ENCODE results near the gene CIDEB. TPM values are rescaled to one million over a fixed set of nuclear protein-coding genes. Genes with fewer than 3 reads are reported as not detected.

Gene CIDEB
- total RNA-seq, 2 experiments from 2014 or later = 24.5 to 44.2 TPM

GRCh38 chr14:24315243-24315806 lies 7.5 kb upstream of the CIDEB start:
- no peaks in the 10 kb centered on the region for H3K9me3 Mint-ChIP-seq (ENCODE audit: low read depth)
- peaks cover 11% of the 10 kb centered on the region for H3K27me3 Mint-ChIP-seq
- no peak overlapping the region for H3K27ac Mint-ChIP-seq
- H3K36me3 Mint-ChIP-seq = peaks cover 18% of the 10 kb centered on the region
- DNase-seq (no peak), ATAC-seq (no peak)
- no peak overlapping the region for H3K4me3 Mint-ChIP-seq
- CTCF ChIA-PET = no interaction called here
- peaks cover 54% of the 10 kb centered on the region for H3K4me1 Mint-ChIP-seq

GRCh38 chr14:24314377-24315193 lies 6.8 kb upstream of the CIDEB start:
- Mint-ChIP-seq H3K4me1 (peaks cover 62% of the 10 kb centered on the region), H3K36me3 (peaks cover 18% of the 10 kb centered on the region), H3K27me3 (peaks cover 5% of the 10 kb centered on the region), H3K4me3 (peak overlapping the region; percentile 34), H3K27ac (peak overlapping the region; percentile 87), H3K9me3 (ENCODE audit: low read depth) (no peaks in the 10 kb centered on the region)
- CTCF ChIA-PET = interaction anchor here (1.3 to 20.8 kb wide), 6 partner anchors 9 to 116 kb away, joined by 3 to 541 read pairs (median 134); partner anchors contain the start of genes ADCY4, CBLN3, DHRS1 and GMPR2
- DNase-seq (no peak), ATAC-seq (no peak)

GRCh38 chr14:24313913-24314312 lies 6.1 kb upstream of the CIDEB start:
- no peak for DNase-seq
- Mint-ChIP-seq H3K4me1 (peaks cover 68% of the 10 kb centered on the region), H3K9me3 (ENCODE audit: low read depth) (no peaks in the 10 kb centered on the region), H3K4me3 (peak overlapping the region; percentile 34), H3K27me3 (no peaks in the 10 kb centered on the region), H3K36me3 (peaks cover 21% of the 10 kb centered on the region), H3K27ac (peak overlapping the region; percentile 87)
- no peak for ATAC-seq
- CTCF ChIA-PET = interaction anchor here (1.1 to 20.8 kb wide), 8 partner anchors 10 to 205 kb away, joined by 3 to 541 read pairs (median 99); partner anchors contain the start of genes ADCY4, CBLN3, DHRS1 and GMPR2

GRCh38 chr14:24312736-24313507 lies 5.1 kb upstream of the CIDEB start:
- CTCF ChIA-PET = interaction anchor here (1.0 to 20.8 kb wide), 12 partner anchors 11 to 204 kb away, joined by 3 to 541 read pairs (median 28); partner anchors contain the start of genes ADCY4, CBLN3, DHRS1 and GMPR2
- H3K4me3 Mint-ChIP-seq = peak overlapping the region; percentile 75
- H3K27ac Mint-ChIP-seq = peak overlapping the region; percentile 87
- DNase-seq (peak; percentile 79), ATAC-seq (no peak)
- peaks cover 24% of the 10 kb centered on the region for H3K36me3 Mint-ChIP-seq
- no peaks in the 10 kb centered on the region for H3K9me3 Mint-ChIP-seq (ENCODE audit: low read depth)
- no peaks in the 10 kb centered on the region for H3K27me3 Mint-ChIP-seq
- peaks cover 76% of the 10 kb centered on the region for H3K4me1 Mint-ChIP-seq

GRCh38 chr14:24311837-24312615 lies 4.2 kb upstream of the CIDEB start:
- Mint-ChIP-seq H3K27me3 (no peaks in the 10 kb centered on the region), H3K4me1 (peaks cover 77% of the 10 kb centered on the region), H3K36me3 (peaks cover 26% of the 10 kb centered on the region), H3K9me3 (ENCODE audit: low read depth) (no peaks in the 10 kb centered on the region), H3K27ac (peak overlapping the region; percentile 87), H3K4me3 (peak overlapping the region; percentile 75)
- no peak for ATAC-seq
- CTCF ChIA-PET = interaction anchor here (1.0 to 20.8 kb wide), 13 partner anchors 12 to 124 kb away, joined by 3 to 541 read pairs (median 19); partner anchors contain the start of genes ADCY4, CBLN3, CHMP4A and DHRS1
- no peak for DNase-seq

GRCh38 chr14:24310646-24311604 lies 3.1 kb upstream of the CIDEB start, which contains the start of gene LTB4R:
TSS of gene LTB4R (plus strand) at chr14:24311502. CDS start at chr14:24315652, 4,150 bp downstream.
- Mint-ChIP-seq H3K4me3 (peak within 1 kb of the TSS; percentile 75), H3K9me3 (ENCODE audit: low read depth) (no peaks in the 10 kb centered on the region), H3K27me3 (no peaks in the 10 kb centered on the region), H3K27ac (peak within 1 kb of the TSS; percentile 87), H3K36me3 (peaks cover 31% of the 10 kb centered on the region), H3K4me1 (peaks cover 72% of the 10 kb centered on the region)
- ATAC-seq = peak; percentile 90
- DNase-seq = peak; percentile 80
- CTCF ChIA-PET = interaction anchor here (0.7 to 20.8 kb wide), 18 partner anchors 12 to 196 kb away, joined by 3 to 541 read pairs (median 12); partner anchors contain the start of genes ADCY4, CBLN3, CHMP4A and DCAF11

GRCh38 chr14:24310265-24310645 lies 2.5 kb upstream of the CIDEB start:
- peaks cover 34% of the 10 kb centered on the region for H3K36me3 Mint-ChIP-seq

GRCh38 chr14:24309538-24310264 lies 1.9 kb upstream of the CIDEB start, which contains the start of gene LTB4R2:
TSS of gene LTB4R2 (plus strand) at chr14:24310140. CDS start at chr14:24310665, 525 bp downstream.
- Mint-ChIP-seq H3K27ac (peak within 1 kb of the TSS; percentile 80), H3K4me1 (peaks cover 62% of the 10 kb centered on the region), H3K27me3 (no peaks in the 10 kb centered on the region), H3K36me3 (peaks cover 39% of the 10 kb centered on the region), H3K9me3 (ENCODE audit: low read depth) (no peaks in the 10 kb centered on the region), H3K4me3 (peak within 1 kb of the TSS; percentile 75)
- ATAC-seq (no peak), DNase-seq (no peak)
- CTCF ChIA-PET = interaction anchor here (1.5 to 20.8 kb wide), 14 partner anchors 11 to 195 kb away, joined by 4 to 541 read pairs (median 24); partner anchors contain the start of genes ADCY4, CBLN3, CHMP4A and DCAF11

More at GRCh38 chr14:24310265-24310645, 2.5 kb upstream of the CIDEB start:
- H3K9me3 Mint-ChIP-seq (ENCODE audit: low read depth) = no peaks in the 10 kb centered on the region
- no peak for ATAC-seq
- no peak for DNase-seq
- H3K27ac Mint-ChIP-seq = peak overlapping the region; percentile 80
- CTCF ChIA-PET = interaction anchor here (0.7 to 20.8 kb wide), 17 partner anchors 11 to 195 kb away, joined by 3 to 541 read pairs (median 12); partner anchors contain the start of genes ADCY4, CBLN3, CHMP4A and DCAF11
- peaks cover 67% of the 10 kb centered on the region for H3K4me1 Mint-ChIP-seq
- no peaks in the 10 kb centered on the region for H3K27me3 Mint-ChIP-seq
- H3K4me3 Mint-ChIP-seq = peak overlapping the region; percentile 75

GRCh38 chr14:24308342-24309124 lies 756 bp upstream of the CIDEB start:
- Mint-ChIP-seq H3K4me1 (peaks cover 50% of the 10 kb centered on the region), H3K36me3 (peaks cover 37% of the 10 kb centered on the region), H3K9me3 (ENCODE audit: low read depth) (no peaks in the 10 kb centered on the region), H3K27ac (no peak overlapping the region), H3K27me3 (no peaks in the 10 kb centered on the region), H3K4me3 (no peak overlapping the region)
- DNase-seq = no peak
- ATAC-seq = no peak
- CTCF ChIA-PET = interaction anchor here (0.7 to 20.8 kb wide), 32 partner anchors 9 to 250 kb away, joined by 3 to 541 read pairs (median 6); partner anchors contain the start of genes ADCY4, CBLN3, CHMP4A and DHRS1

- H3K4me3 Mint-ChIP-seq = no peak overlapping the region
- CTCF ChIA-PET = interaction anchor here (0.6 to 20.8 kb wide), 17 partner anchors 8 to 214 kb away, joined by 3 to 541 read pairs (median 20); partner anchors contain the start of genes ADCY4, CBLN3, DHRS1 and GMPR2
- ATAC-seq (no peak), DNase-seq (no peak)
- H3K27me3 Mint-ChIP-seq = no peaks in the 10 kb centered on the region
- no peaks in the 10 kb centered on the region for H3K9me3 Mint-ChIP-seq (ENCODE audit: low read depth)
- H3K27ac Mint-ChIP-seq = peak overlapping the region; percentile 67
- peaks cover 45% of the 10 kb centered on the region for H3K36me3 Mint-ChIP-seq
- peaks cover 36% of the 10 kb centered on the region for H3K4me1 Mint-ChIP-seq
Observed at GRCh38 chr14:24307156-24307574, 612 bp downstream of the CIDEB start.
